Stomach smooth muscle (tissue), 2 donors: ENCODE measurements around the gene PTPA.
"Not testable (repeated sequence)": the region's sequence is repeated elsewhere in the genome, so short reads cannot be mapped to it uniquely, and the experiment has no call there.

Experiments
- H3K27ac ChIP-seq: one replicate; pipeline ENCODE4 v1.7.0; 2013; ENCODE audit warnings: mild to moderate bottlenecking, low read length, inconsistent platforms
- H3K27me3 ChIP-seq, 2 donors: one replicate each; pipeline ENCODE4 v1.7.0; 2013; ENCODE audit warnings: low read length in 2 of 2; ENCODE audit not compliant: insufficient read depth in 2 of 2, control insufficient read depth in 1 of 2
- H3K36me3 ChIP-seq, 2 donors: one replicate each; pipeline ENCODE4 v1.7.0; 2013; ENCODE audit warnings: low read length in 2 of 2; ENCODE audit not compliant: control insufficient read depth in 2 of 2, insufficient read depth in 2 of 2
- H3K4me1 ChIP-seq: one replicate; pipeline ENCODE4 v1.7.0; 2013; ENCODE audit warnings: low read length; ENCODE audit not compliant: control insufficient read depth, insufficient read depth
- H3K4me3 ChIP-seq, 2 donors: one replicate each; pipeline ENCODE4 v1.7.0; 2013; ENCODE audit warnings: low read length in 2 of 2
- H3K9ac ChIP-seq, 2 donors: one replicate each; pipeline ENCODE4 v1.7.0; 2013; ENCODE audit warnings: low read length in 2 of 2, mild to moderate bottlenecking in 1 of 2
- H3K9me3 ChIP-seq, 2 donors: one replicate each; pipeline ENCODE4 v1.7.0; 2013; ENCODE audit warnings: low read length in 2 of 2; ENCODE audit not compliant: control insufficient read depth in 2 of 2
- donor health status: healthy.
- donor health status: Pancreatic carcinoma.

PTPA gene

GRCh38 chr9:129161534-129161837 lies 50.3 kb downstream of the PTPA start:
- no peak overlapping the region for H3K9ac ChIP-seq
- H3K9me3 ChIP-seq, result no peaks in the 10 kb centered on the region
- H3K36me3 ChIP-seq, result peaks cover 0 to 3% of the 10 kb centered on the region in 2 donors
- H3K27me3 ChIP-seq, result no peaks in the 10 kb centered on the region
- peaks cover 15% of the 10 kb centered on the region for H3K4me1 ChIP-seq
- no peak overlapping the region for H3K27ac ChIP-seq
- H3K4me3 ChIP-seq, result no peak overlapping the region

- H3K9me3 ChIP-seq, result no peaks in the 10 kb centered on the region
- H3K4me1 ChIP-seq, result peaks cover 26% of the 10 kb centered on the region
- H3K4me3 ChIP-seq, result no peak overlapping the region
- H3K9ac ChIP-seq, result no peak overlapping the region
- no peaks in the 10 kb centered on the region for H3K27me3 ChIP-seq
- H3K27ac ChIP-seq, result no peak overlapping the region
- peaks cover 0 to 3% of the 10 kb centered on the region in 2 donors for H3K36me3 ChIP-seq
These were observed 51.4 kb downstream of the PTPA start for GRCh38 chr9:129162497-129163197.

DNA sequence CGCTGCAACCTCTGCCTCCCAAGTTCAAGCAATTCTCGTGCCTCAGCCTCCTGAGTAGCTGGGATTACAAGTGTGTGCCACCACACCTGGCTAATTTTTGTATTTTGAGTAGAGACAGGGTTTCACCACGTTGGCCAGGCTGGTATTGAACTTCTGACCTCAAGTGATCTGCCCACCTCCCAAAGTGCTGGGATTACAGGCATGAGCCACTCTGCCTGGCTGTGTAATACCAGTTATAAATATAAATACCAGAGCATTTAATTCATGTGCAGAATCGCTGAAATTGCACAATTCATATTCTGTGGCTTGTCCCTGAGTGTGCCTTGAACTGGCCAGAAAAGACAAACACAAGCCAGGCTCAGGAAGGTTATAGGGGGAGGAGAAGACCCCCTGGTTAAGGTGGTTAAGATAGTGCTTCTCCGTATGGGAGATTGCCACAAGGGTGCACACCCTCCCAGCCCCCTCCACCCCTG lies 52.0 kb downstream of the PTPA start:
- H3K9ac ChIP-seq, H3K9me3 ChIP-seq, H3K27me3 ChIP-seq, H3K36me3 ChIP-seq, H3K27ac ChIP-seq, H3K4me3 ChIP-seq: not testable (repeated sequence)
- peaks cover 31% of the 10 kb centered on the region for H3K4me1 ChIP-seq

- Histone ChIP-seq H3K9me3 (no peaks in the 10 kb centered on the region), H3K27ac (peak overlapping the region; percentile 31), H3K9ac (peak overlapping the region in 1 of 2 donors; percentile 47), H3K4me3 (no peak overlapping the region), H3K36me3 (peaks cover 0 to 3% of the 10 kb centered on the region in 2 donors), H3K4me1 (peaks cover 31% of the 10 kb centered on the region), H3K27me3 (no peaks in the 10 kb centered on the region)
These were observed 52.5 kb downstream of the PTPA start for GRCh38 chr9:129163753-129164152.

- Histone ChIP-seq H3K9me3 (no peaks in the 10 kb centered on the region), H3K4me1 (peaks cover 31% of the 10 kb centered on the region), H3K36me3 (no peaks in the 10 kb centered on the region), H3K27ac (peak overlapping the region; percentile 31), H3K27me3 (no peaks in the 10 kb centered on the region), H3K4me3 (no peak overlapping the region), H3K9ac (peak overlapping the region; percentile 9 to 47)
These were observed 53.2 kb downstream of the PTPA start for GRCh38 chr9:129164246-129164930.

DNA sequence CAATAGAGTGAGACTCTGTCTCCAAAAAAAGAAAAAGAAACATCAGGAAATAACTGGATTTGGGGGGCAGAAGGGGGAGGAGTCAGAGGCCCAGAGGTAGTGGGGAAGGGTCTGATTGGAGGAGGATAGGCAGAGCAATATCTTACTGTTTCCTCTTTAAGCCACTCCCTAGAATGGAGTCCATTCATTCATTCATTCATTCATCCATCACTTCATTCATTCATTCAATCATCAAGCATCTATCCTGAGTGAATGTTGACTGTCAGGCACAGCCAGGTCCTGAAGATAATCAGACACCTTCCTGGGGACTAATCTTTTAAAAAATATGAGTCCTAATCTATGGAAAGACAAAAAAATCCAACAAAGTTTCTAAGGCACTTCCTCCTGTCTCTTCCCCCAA lies 54.0 kb downstream of the PTPA start:
- Histone ChIP-seq H3K27ac (no peak overlapping the region), H3K27me3 (no peaks in the 10 kb centered on the region), H3K9me3 (no peaks in the 10 kb centered on the region), H3K4me1 (peaks cover 31% of the 10 kb centered on the region), H3K9ac (no peak overlapping the region), H3K36me3 (no peaks in the 10 kb centered on the region), H3K4me3 (no peak overlapping the region)

GRCh38 chr9:129166623-129167557 lies 55.7 kb downstream of the PTPA start:
- Histone ChIP-seq H3K4me3 (peak overlapping the region; percentile 65 to 84), H3K27me3 (no peaks in the 10 kb centered on the region), H3K36me3 (no peaks in the 10 kb centered on the region), H3K4me1 (peaks cover 31% of the 10 kb centered on the region), H3K27ac (peak overlapping the region; percentile 76), H3K9me3 (no peaks in the 10 kb centered on the region), H3K9ac (peak overlapping the region; percentile 52 to 71)

DNA sequence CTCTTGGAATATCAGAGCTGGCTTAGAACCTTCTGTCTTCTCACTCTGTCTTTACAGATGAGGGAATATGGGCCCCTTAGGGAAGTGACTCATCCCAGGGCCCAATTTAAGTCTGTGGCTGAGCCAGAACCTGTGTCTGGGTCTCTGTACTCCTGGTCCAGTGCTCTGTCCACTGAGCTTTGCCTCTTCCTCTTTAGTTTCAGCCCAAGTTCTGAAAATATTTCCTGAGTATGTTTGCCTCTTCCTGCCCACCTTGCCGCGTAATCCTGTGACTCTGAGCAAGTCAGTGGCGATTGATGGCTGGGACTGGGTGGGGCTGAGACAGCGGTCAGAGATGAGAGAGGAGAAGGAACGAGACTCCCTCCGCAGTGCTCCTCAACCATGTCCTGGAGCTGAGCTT lies 59.0 kb downstream of the PTPA start:
- Histone ChIP-seq H3K9me3 (no peaks in the 10 kb centered on the region), H3K36me3 (no peaks in the 10 kb centered on the region), H3K4me1 (peaks cover 46% of the 10 kb centered on the region), H3K9ac (no peak overlapping the region), H3K27me3 (no peaks in the 10 kb centered on the region), H3K4me3 (no peak overlapping the region), H3K27ac (no peak overlapping the region)

- no peak overlapping the region for H3K9ac ChIP-seq
- H3K9me3 ChIP-seq, result no peaks in the 10 kb centered on the region
- H3K4me3 ChIP-seq, result no peak overlapping the region
- H3K27ac ChIP-seq, result peak overlapping the region; percentile 18
- no peaks in the 10 kb centered on the region for H3K36me3 ChIP-seq
- peaks cover 43% of the 10 kb centered on the region for H3K4me1 ChIP-seq
- H3K27me3 ChIP-seq, result no peaks in the 10 kb centered on the region
These were observed 61.0 kb downstream of the PTPA start for GRCh38 chr9:129171993-129172751.

DNA sequence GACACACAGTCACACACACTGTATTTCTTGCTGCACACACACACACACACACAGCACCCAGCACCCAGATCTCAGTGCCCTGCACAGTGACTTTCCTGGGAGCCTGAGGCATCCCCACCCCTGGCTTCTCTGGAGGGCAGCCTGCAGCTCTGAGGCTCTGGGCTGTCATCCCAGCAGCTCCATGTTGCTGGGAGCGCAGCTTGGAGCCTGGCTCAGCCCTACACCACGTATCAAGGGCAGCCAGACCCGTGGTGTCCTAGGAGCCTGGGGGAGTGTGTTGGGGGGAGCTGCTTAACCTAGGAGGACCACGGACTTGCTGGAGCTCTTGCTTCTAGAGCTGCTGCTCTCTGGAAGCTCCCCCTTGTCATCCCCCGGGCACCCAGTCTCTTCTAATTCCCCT lies 61.6 kb downstream of the PTPA start:
- H3K27ac ChIP-seq, result peak overlapping the region; percentile 18
- H3K4me1 ChIP-seq, result peaks cover 36% of the 10 kb centered on the region
- no peaks in the 10 kb centered on the region for H3K27me3 ChIP-seq
- no peaks in the 10 kb centered on the region for H3K9me3 ChIP-seq
- no peaks in the 10 kb centered on the region for H3K36me3 ChIP-seq
- no peak overlapping the region for H3K4me3 ChIP-seq
- H3K9ac ChIP-seq, result no peak overlapping the region
